Large intestine (tissue), 12 donors: ENCODE data around the gene GRIFIN. TPM values are rescaled to one million over a fixed set of nuclear protein-coding genes. Genes with fewer than 3 reads are reported as not detected.

Experiments
- DNase-seq, 2 donors: peaks; one replicate each; pipeline versions ENCODE4 v3.0.0 to v3.0.0-alpha.2; 2013
- H3K27ac ChIP-seq: one replicate; pipeline ENCODE4 v1.5.1; 2013; ENCODE audit warnings: low read length
- H3K27me3 ChIP-seq: 2 replicates; pipeline ENCODE4 v1.6.1; 2013; ENCODE audit warnings: low read length; ENCODE audit not compliant: control insufficient read depth, insufficient read depth
- H3K36me3 ChIP-seq: 2 replicates; pipeline ENCODE4 v1.6.1; 2013; ENCODE audit warnings: low read length; ENCODE audit not compliant: control insufficient read depth, insufficient read depth
- H3K4me1 ChIP-seq: one replicate; pipeline ENCODE4 v1.6.1; 2013; ENCODE audit warnings: low read length; ENCODE audit not compliant: control insufficient read depth, insufficient read depth
- H3K4me3 ChIP-seq: one replicate; pipeline ENCODE4 v1.5.1; 2013; ENCODE audit warnings: low read length
- H3K9me3 ChIP-seq: one replicate; pipeline ENCODE4 v1.6.1; 2013; ENCODE audit warnings: mild to moderate bottlenecking, low read depth, low read length, moderate library complexity; ENCODE audit not compliant: control insufficient read depth
- WGBS: methylation state at CpG from one replicate; pipeline ENCODE4 v1.1.5; 2013; ENCODE audit warnings: low lambda C conversion rate; ENCODE audit not compliant: insufficient coverage; 5-methylcytosine and 5-hydroxymethylcytosine counted together
- long read RNA-seq, 11 donors: transcript quantifications; one replicate each; lab custom pipeline, GENCODE V29; 2026
- polyA plus RNA-seq: library from polyadenylated mRNA; unstranded; fragments of 120-200 nt; gene quantifications from one replicate; pipeline ENCODE4 v1.2.1, GENCODE V29; 2013

The GRIFIN gene
- polyA plus RNA-seq, result not detected
- long read RNA-seq, donor 1, result 0 reads
- long read RNA-seq, donor 2, result 0 reads
- long read RNA-seq, donor 3, result 0 reads
- long read RNA-seq, donor 4, result 0 reads
- long read RNA-seq, donor 5, result 0 reads
- long read RNA-seq, donor 6, result 0 reads
- long read RNA-seq, donor 7, result 0 reads
- long read RNA-seq, donor 8, result 0 reads
- long read RNA-seq, donor 9, result 0 reads
- long read RNA-seq, donor 10, result 0 reads
- long read RNA-seq, donor 11, result 0 reads

GRCh38 chr7:2476298-2476697, at the start of gene GRIFIN:
TSS of gene GRIFIN (minus strand) at chr7:2476398. CDS start at chr7:2476383, 15 bp downstream.
- no peak within 1 kb of the TSS for H3K27ac ChIP-seq
- no peaks in the 10 kb centered on the region for H3K9me3 ChIP-seq
- WGBS, result no CpG with 5 or more reads among the region's 16 CpGs
- H3K4me3 ChIP-seq, result no peak within 1 kb of the TSS
- peaks cover 4% of the 10 kb centered on the region for H3K27me3 ChIP-seq
- peaks cover 20% of the 10 kb centered on the region for H3K4me1 ChIP-seq
- H3K36me3 ChIP-seq, result no peaks in the 10 kb centered on the region
- DNase-seq, result no peak

- Histone ChIP-seq H3K4me3 (no peak overlapping the region), H3K27me3 (peaks cover 6% of the 10 kb centered on the region), H3K9me3 (peaks cover 6% of the 10 kb centered on the region), H3K4me1 (peaks cover 86% of the 10 kb centered on the region), H3K27ac (peak overlapping the region; percentile 99), H3K36me3 (peaks cover 33% of the 10 kb centered on the region)
- DNase-seq, result peak in 1 of 2 donors; percentile 38
- no CpG with 5 or more reads among the region's 53 CpGs for WGBS
Measured at GRCh38 chr7:2524808-2525657, 48.8 kb upstream of the GRIFIN start.

DNA sequence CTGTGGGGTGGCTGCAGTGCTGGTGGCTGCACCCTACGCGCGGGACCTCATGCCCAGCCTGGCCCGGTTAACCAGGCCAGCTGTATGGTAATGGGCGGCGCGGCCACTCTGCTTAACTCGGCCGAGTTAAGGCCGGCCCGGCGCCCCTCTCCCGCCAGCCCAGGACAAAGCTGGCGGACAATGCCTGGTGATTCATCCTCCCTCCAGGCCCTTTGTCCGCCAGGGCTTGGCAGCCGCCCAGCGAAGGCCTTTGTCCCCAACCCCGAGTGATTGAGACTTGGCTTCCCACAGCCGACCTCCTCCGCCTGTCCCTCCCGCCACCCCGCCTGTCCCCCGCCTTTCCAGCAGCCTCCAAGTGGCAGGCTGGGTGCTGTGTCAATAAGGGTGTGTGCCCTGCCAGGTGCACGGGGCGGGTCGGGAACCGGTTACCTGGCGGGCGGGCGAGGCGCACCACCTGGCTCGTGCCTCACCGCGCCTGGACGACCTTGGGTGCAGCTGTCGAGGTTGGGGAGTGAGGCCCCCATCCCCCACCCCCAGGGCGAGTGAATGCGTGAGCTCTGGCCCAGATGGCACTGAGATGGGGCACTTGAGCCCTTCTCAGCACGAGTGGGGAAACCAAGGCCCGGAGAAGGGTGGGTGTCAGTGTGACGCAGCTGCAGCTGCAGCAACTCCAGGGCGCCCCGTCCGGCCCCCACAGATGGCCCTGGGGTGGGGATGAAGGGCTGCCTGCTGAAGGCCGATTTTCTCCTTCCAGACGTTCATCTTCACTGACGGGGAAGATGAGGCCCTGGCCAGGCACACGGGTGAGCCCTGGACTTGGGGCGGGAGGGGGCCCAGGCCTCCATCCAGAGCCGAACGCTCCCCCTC, 48.0 kb upstream of the GRIFIN start:
- Histone ChIP-seq H3K4me1 (peaks cover 78% of the 10 kb centered on the region), H3K27me3 (peaks cover 6% of the 10 kb centered on the region), H3K4me3 (peak overlapping the region; percentile 57), H3K36me3 (peaks cover 32% of the 10 kb centered on the region), H3K9me3 (peaks cover 6% of the 10 kb centered on the region), H3K27ac (peak overlapping the region; percentile 99)
- no CpG with 5 or more reads among the region's 51 CpGs for WGBS
- peak; percentile 94 to 98 for DNase-seq

GRCh38 chr7:2523461-2523936, 47.3 kb upstream of the GRIFIN start:
- DNase-seq, result peak; percentile 53 to 82
- H3K36me3 ChIP-seq, result peaks cover 27% of the 10 kb centered on the region
- peaks cover 12% of the 10 kb centered on the region for H3K27me3 ChIP-seq
- peak overlapping the region; percentile 99 for H3K27ac ChIP-seq
- H3K4me1 ChIP-seq, result peaks cover 77% of the 10 kb centered on the region
- peak overlapping the region; percentile 57 for H3K4me3 ChIP-seq
- H3K9me3 ChIP-seq, result peaks cover 6% of the 10 kb centered on the region
- no CpG with 5 or more reads among the region's 22 CpGs for WGBS

- peaks cover 18% of the 10 kb centered on the region for H3K27me3 ChIP-seq
- peaks cover 24% of the 10 kb centered on the region for H3K36me3 ChIP-seq
- H3K4me1 ChIP-seq, result peaks cover 77% of the 10 kb centered on the region
- H3K9me3 ChIP-seq, result peaks cover 6% of the 10 kb centered on the region
- peak overlapping the region; percentile 99 for H3K27ac ChIP-seq
- H3K4me3 ChIP-seq, result peak overlapping the region; percentile 57
- no CpG with 5 or more reads among the region's 19 CpGs for WGBS
- peak; percentile 86 to 95 for DNase-seq
Measured at GRCh38 chr7:2522780-2523433, 46.7 kb upstream of the GRIFIN start.

DNA sequence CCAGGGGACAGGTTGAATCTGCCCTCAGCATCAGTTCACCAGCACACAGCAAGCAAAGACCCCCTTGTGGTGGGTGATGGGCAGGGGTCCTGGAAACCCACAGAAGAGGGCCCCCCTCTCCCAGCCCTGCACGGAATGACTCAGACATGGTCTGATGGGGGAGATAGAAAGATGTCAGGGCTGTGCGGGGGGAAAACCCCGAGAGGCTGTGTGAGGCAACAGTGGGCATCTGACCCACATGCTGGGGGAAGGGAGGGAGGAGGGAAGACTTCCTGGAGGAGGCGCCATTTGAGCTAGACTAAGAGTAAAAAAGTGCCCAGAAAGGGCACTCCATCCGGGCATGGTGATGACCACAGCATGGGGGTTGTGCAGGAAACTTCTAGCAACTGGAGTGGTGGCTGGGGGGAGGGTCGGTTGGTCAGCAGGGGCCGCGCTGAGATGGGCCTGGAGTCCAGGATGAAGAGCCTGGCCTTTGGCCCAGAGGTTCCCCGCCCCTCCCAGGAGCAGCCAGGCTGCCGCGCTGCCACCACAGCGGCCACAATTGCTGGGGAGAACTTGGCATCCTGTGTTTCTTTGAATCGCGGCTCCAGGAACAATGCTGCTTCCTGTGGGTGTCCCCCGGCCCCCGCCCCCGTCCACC, 45.9 kb upstream of the GRIFIN start:
- WGBS, result 0% methylated on average over 1 of the region's 17 CpGs
- peak overlapping the region; percentile 99 for H3K27ac ChIP-seq
- peak overlapping the region; percentile 57 for H3K4me3 ChIP-seq
- H3K9me3 ChIP-seq, result peaks cover 6% of the 10 kb centered on the region
- peak in 1 of 2 donors; percentile 57 for DNase-seq
- H3K27me3 ChIP-seq, result peaks cover 24% of the 10 kb centered on the region
- H3K4me1 ChIP-seq, result peaks cover 77% of the 10 kb centered on the region
- peaks cover 18% of the 10 kb centered on the region for H3K36me3 ChIP-seq

DNA sequence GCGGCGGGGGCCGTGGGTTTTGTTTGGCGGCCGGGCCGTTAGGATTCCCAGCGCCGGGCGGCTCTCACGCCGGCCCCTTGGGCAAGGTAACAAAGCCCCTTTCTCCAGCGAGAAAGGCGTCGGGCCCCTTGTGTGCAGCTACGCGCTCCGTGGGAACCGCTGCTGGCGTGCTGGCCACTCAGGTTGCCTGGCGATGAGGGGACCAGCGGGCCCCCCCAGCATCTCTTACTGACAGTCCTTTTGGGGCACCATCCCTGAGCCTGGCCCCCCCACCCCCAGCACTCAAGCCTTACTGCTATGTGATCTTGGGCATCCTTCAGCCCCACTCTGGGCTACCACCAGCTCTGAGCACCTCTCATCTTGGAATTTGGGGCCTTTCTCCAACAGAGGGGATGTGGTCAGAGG, 45.1 kb upstream of the GRIFIN start:
- no CpG with 5 or more reads among the region's 21 CpGs for WGBS
- Histone ChIP-seq H3K27ac (peak overlapping the region; percentile 54), H3K36me3 (peaks cover 11% of the 10 kb centered on the region), H3K4me1 (peaks cover 74% of the 10 kb centered on the region), H3K9me3 (peaks cover 6% of the 10 kb centered on the region), H3K4me3 (peak overlapping the region; percentile 57), H3K27me3 (peaks cover 24% of the 10 kb centered on the region)
- peak in 1 of 2 donors; percentile 38 for DNase-seq

GRCh38 chr7:2520761-2521290, 44.6 kb upstream of the GRIFIN start:
- Histone ChIP-seq H3K4me1 (peaks cover 70% of the 10 kb centered on the region), H3K27me3 (peaks cover 24% of the 10 kb centered on the region)

DNA sequence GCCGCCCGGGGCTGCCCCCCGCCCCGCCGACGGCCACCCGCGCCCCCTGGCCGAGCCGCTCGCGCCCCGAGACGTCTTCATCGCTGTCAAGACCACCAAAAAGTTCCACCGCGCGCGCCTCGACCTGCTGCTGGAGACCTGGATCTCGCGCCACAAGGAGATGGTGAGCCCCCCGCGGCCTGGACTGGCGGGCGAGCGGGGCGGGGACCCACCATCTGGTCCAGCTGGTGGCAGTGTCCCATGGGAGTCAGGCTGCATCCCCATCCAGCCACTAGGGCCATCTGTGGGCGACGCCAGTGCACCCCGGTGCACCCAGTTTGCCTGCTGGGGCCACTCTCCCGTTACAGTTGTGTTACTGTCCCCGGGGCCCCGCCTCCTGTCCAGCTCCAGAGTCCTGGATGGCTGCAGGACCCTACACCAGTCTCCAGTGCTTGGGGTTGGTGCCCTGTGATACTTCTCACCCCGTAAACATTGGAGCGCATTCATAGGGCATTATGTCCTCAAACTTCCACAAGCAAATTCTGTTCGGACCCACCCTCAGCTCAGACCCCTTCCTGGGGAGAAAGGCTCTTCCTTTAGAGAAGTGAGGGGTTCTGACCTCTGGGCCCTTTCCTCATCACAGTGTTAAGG, 44.0 kb upstream of the GRIFIN start:
- Histone ChIP-seq H3K4me3 (peak overlapping the region; percentile 57), H3K27me3 (peaks cover 24% of the 10 kb centered on the region), H3K4me1 (peaks cover 64% of the 10 kb centered on the region), H3K9me3 (peaks cover 2% of the 10 kb centered on the region), H3K27ac (peak overlapping the region; percentile 5), H3K36me3 (peaks cover under 1% of the 10 kb centered on the region)
- WGBS, result no CpG with 5 or more reads among the region's 37 CpGs
- DNase-seq, result peak in 1 of 2 donors; percentile 66

More at GRCh38 chr7:2520761-2521290, 44.6 kb upstream of the GRIFIN start:
- Histone ChIP-seq H3K36me3 (peaks cover 6% of the 10 kb centered on the region), H3K9me3 (peaks cover 6% of the 10 kb centered on the region), H3K4me3 (peak overlapping the region; percentile 57), H3K27ac (peak overlapping the region; percentile 5)
- peak in 1 of 2 donors; percentile 36 for DNase-seq
- no CpG with 5 or more reads among the region's 12 CpGs for WGBS
